Inferior parietal cortex (tissue), 1 donor: Measurements from ENCODE around the gene ZNRF2.

Experiments used
- DNase-seq: peaks from one replicate; pipeline ENCODE4 v3.0.0-alpha.2; 2016; ENCODE audit errors: extremely low spot score

The ZNRF2 gene

GRCh38 chr7:30411173-30411572 lies 126.8 kb downstream of the ZNRF2 start:
- DNase-seq = no peak

GRCh38 chr7:30411897-30412296 lies 127.5 kb downstream of the ZNRF2 start:
- DNase-seq = no peak

- peak; percentile 83 for DNase-seq
Measured at GRCh38 chr7:30412782-30413504, 128.5 kb downstream of the ZNRF2 start.

- no peak for DNase-seq
Measured at GRCh38 chr7:30413864-30414263, 129.5 kb downstream of the ZNRF2 start.
